ENCODE results near the gene FCRL3.
"Not testable (repeated sequence)": the region's sequence is repeated elsewhere in the genome, so short reads cannot be mapped to it uniquely, and the experiment has no call there.

The FCRL3 gene, protein sequence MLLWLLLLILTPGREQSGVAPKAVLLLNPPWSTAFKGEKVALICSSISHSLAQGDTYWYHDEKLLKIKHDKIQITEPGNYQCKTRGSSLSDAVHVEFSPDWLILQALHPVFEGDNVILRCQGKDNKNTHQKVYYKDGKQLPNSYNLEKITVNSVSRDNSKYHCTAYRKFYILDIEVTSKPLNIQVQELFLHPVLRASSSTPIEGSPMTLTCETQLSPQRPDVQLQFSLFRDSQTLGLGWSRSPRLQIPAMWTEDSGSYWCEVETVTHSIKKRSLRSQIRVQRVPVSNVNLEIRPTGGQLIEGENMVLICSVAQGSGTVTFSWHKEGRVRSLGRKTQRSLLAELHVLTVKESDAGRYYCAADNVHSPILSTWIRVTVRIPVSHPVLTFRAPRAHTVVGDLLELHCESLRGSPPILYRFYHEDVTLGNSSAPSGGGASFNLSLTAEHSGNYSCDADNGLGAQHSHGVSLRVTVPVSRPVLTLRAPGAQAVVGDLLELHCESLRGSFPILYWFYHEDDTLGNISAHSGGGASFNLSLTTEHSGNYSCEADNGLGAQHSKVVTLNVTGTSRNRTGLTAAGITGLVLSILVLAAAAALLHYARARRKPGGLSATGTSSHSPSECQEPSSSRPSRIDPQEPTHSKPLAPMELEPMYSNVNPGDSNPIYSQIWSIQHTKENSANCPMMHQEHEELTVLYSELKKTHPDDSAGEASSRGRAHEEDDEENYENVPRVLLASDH

GRCh38 chr1:157700732-157701131 is at the start of gene FCRL3:
Gene FCRL3, minus strand, starts transcription at chr1:157700769. Its CDS starts 280 bp downstream, at chr1:157700489.
- no peak for DNase-seq (ENCODE audit: low spot score)

GRCh38 chr1:157748262-157748817 is 47.8 kb upstream of the FCRL3 start:
- DNase-seq (ENCODE audit: low spot score), result no peak

GRCh38 chr1:157739229-157739901 is 38.8 kb upstream of the FCRL3 start:
- DNase-seq (ENCODE audit: low spot score), result no peak

DNA sequence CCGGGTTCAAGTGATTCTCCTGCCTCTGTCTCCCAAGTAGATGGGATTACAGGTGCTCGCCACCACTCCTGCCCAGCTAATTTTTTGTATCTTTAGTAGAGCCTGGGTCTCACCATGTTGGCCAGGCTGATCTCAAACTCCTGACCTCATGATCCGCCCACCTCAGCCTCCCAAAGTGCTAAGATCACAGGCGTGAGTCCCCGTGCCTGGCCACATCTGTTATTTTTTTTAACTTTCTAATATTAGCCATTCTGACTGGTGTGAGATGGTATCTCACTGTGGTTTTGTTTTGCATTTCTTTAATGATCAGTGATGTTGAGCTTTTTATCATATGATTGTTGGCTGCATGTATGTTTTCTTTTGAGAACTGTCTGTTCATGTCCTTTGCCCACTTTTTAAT is 35.4 kb upstream of the FCRL3 start:
- DNase-seq (ENCODE audit: low spot score), result not testable (repeated sequence)

DNA sequence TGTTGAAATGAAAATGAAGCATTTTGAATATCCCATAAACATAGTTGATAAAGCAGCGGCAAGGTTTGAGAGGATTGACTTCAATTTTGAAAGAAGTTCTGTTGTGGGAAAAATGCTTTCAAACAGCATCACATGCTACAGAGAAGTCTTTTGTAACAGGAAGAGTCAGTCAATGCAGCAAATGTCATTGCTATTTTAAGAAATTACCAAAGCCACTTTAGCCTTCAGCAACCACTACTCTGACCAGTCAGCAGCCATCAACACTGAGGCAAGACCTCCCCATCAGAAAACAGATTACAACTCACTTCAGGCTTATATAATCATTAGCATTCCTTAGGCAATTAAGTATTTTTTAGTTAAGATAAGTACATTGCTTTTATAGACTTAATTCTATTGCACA is 33.8 kb upstream of the FCRL3 start:
- DNase-seq (ENCODE audit: low spot score), result no peak

DNA sequence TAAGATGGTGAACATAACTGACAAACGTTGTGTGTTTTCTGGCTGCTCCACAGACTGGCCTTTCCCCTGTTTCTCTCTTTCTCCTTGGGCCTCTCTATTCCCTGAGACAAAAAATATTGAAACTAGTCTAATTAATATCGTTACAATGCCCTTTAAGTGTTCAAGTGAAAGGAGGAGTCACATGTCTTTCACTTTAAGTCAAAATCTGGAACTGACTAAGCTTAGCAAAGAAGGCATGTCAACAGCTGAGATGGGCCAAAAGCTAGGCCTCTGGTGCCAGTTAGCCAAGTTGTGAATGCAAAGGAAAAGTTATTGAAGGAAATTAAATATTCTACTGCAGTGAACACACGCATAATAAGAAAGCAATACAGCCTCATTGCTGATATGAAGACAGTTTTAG is 32.2 kb upstream of the FCRL3 start:
- DNase-seq (ENCODE audit: low spot score), result no peak

- DNase-seq (ENCODE audit: low spot score), result no peak
These were observed 24.6 kb upstream of the FCRL3 start for GRCh38 chr1:157725221-157725577.

- no peak for DNase-seq (ENCODE audit: low spot score)
These were observed 24.1 kb upstream of the FCRL3 start for GRCh38 chr1:157724537-157725220.

GRCh38 chr1:157723157-157723556 is 22.6 kb upstream of the FCRL3 start:
- no peak for DNase-seq (ENCODE audit: low spot score)

DNA sequence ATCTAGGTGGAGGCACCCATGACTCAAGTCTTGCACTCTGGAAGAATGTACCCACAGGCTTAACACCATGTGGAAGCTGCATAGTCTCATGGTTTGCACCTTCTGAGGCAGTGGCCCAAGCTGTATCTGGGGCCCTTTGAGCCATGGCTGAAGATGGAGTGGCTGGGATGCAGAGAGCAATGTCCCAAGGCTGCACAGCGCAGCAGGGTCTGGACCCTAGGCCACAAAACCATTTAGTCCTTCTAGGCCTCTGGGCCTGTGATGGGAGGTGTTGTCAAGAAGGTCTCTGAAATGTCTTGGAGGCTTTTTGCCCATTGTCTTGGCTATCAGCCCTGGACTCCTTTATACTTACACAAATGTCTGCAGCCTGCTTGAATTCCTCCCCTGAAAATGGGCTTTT is 21.4 kb upstream of the FCRL3 start:
- DNase-seq (ENCODE audit: low spot score), result no peak

- no peak for DNase-seq (ENCODE audit: low spot score)
These were observed 15.2 kb upstream of the FCRL3 start for GRCh38 chr1:157715736-157716135.

DNA sequence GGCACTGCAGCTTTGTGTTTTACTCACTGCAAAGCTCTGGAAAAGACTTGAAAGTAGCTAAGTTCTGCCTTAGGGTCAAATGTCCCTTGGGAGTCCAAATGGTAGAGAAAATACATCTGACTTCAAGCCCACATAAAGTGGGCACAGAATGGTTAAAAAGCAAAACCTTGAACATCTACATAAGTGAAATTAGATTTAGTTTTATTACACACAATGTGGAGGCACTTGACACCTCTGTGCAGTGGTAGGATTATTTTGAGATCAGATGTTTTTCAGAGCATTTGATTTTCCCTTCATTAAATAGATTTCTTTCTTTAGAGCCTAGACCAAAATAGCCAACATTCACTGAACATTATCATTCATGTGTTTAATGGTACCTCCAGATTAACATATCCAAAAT is 11.2 kb upstream of the FCRL3 start:
- no peak for DNase-seq (ENCODE audit: low spot score)

DNA sequence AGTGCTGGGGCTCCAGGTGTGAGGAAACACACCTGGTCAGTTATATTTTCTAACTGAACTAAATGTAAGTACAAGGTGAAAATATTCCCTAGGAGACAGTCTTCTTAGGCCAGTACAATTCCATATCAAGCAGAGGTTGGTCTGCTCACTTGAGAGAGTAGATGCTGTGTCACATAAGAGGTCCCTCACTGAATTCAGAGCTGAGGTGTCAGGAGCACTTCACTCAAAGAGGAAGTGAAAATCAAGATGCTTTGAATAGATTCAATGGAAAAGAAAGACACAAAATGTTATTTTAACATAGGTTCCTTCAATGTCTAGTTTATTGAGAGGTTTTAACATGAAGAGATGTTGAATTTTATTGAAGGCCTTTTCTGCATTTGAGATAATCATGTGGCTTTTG is 4.3 kb upstream of the FCRL3 start:
- no peak for DNase-seq (ENCODE audit: low spot score)

DNA sequence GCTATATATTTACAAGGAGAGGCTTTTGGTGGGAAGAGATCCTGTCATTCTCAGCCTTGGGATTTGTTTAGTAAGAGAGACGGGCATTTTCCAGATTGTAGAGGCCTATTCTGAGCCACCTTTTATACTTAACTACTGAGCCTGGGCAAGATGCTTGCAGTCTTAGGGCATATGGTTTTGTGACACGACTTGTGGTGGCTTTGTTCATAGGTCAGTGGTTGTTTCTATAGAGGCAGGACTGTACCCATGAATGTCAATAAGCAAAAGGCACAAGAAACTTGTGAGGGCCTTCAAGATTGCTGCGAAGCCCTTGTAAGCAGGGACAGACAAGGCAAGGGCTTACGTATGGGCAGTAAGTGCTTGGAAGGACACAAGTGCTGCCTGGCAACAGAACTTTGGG is 3.4 kb upstream of the FCRL3 start:
- no peak for DNase-seq (ENCODE audit: low spot score)

- no peak for DNase-seq (ENCODE audit: low spot score)
These were observed 1.8 kb upstream of the FCRL3 start for GRCh38 chr1:157702308-157702825.

DNA sequence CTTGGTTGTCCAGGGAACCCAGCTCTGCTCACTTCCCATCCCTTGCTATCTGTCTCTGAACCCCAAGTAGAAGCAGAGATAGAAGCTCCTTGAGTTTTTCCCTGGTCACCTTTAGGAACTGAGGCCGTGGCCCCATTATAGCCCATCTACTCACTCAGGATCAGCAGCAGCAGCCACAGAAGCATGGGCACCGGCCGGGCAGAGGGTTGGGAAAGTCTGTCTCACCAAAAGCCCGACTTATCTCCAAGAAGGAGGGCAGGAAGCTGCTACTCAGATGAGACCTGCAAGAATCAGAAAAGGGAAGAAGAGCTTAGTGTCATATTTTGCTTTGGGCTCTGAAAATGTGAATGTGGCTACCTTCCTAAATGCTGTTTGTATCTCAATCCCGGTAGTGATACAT is 264 bp downstream of the FCRL3 start:
- DNase-seq (ENCODE audit: low spot score), result no peak

DNA sequence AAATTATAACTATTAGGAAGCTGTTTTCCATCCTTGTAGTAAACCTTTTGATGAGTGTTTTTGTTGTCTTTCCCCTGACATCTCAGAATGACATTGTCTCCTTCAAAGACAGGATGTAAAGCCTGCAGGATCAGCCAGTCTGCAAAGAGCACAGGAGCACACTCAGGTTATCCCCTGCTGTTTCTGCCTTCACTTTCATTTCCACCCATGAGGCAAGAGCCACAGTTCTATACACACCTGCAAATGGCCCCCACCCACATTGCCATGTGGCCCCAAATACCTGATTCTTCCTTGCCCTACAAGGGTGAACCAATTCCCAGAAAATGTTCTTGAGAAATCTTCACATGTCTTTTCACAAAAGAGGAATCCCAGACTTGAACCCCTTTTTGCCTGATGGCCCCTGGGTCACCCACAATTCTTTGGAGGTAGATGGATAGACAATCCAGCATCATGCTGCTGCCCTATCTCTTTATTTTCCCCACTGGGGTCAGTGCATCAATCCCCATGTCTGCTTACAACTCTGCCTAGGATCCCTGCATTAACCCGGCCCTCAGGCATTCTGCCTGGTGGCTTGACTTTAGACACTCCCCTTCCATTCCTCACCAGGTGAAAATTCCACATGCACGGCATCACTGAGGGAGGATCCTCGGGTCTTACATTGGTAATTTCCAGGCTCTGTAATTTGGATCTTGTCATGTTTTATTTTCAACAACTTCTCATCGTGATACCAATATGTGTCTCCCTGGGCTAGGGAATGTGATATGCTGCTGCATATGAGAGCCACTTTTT is 2.6 kb downstream of the FCRL3 start:
- no peak for DNase-seq (ENCODE audit: low spot score)

GRCh38 chr1:157696966-157697628 is 3.5 kb downstream of the FCRL3 start:
- DNase-seq (ENCODE audit: low spot score), result no peak

GRCh38 chr1:157695417-157695816 is 5.2 kb downstream of the FCRL3 start:
- no peak for DNase-seq (ENCODE audit: low spot score)

GRCh38 chr1:157691285-157691920 is 9.2 kb downstream of the FCRL3 start:
- DNase-seq (ENCODE audit: low spot score), result peak; percentile 72

All from D341Med (cell line).